Activated CD4-positive, alpha-beta T cell treated with anti-CD3 and anti-CD28 coated beads, Interleukin-2, amount 50 U/mL, for 1 hour (primary cell): ENCODE measurements around the gene TRAF5.
"Not testable (repeated sequence)": the region's sequence is repeated elsewhere in the genome, so short reads cannot be mapped to it uniquely, and the experiment has no call there.

Source experiments
- DNase-seq: peaks from one replicate; pipeline ENCODE4 v3.0.0-alpha.2; 2020

TRAF5 gene

DNA sequence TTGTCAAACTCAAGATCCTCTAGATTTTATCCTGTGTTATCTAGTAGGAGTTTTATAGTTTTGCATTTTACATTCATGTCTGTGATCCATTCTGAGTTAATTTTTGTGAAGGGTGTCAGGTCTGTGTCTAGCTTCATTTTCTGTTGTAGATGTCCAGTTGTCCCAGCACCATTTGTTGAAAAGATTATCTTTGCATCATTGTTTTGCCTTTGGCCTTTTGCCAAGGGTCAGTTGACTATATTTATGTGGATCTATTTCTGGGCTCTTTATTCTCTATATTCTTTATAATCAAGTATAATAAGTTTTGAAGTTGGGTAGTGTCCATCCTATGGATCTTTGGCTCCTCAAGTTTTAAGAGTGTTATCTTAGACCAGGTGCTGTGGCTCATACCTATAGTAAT lies 21.9 kb downstream of the TRAF5 start:
- no peak for DNase-seq

DNA sequence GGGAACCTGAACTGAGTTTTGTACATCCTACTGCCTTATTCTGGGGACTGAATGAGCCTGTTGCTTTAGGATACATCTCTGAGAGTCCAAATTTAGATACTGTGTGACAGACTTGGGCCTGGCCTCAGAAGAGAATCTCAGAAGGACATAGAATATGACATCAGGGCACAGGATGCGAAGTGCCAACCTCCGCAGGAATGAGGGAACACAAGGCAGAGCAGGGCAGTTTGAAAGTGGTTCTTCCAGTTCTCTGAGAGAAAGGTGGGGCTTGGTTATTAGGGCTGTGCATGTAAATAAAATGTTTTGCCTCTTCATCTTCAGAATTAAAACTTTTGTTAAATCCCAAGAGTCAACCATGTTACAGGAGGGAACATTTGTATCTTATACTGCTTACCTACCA lies 23.1 kb downstream of the TRAF5 start:
- DNase-seq = no peak

DNA sequence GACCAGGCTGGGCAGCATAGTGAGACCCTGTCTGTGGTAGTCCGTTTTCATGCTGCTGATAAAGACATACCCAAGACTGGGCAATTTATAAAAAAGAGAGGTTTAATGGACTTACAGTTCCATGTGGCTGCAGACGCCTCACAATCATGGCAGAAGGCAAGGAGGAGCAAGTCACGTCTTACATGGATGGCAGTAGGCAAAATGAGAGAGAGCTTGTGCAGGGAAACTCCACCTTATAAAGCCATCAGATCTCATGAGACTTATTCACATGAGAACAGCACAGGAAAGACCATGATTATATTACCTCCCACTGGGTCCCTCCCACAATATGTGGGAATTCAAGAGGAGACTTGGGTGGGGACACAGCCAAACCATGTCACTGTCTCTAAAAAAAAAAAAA lies 25.4 kb downstream of the TRAF5 start:
- not testable (repeated sequence) for DNase-seq

DNA sequence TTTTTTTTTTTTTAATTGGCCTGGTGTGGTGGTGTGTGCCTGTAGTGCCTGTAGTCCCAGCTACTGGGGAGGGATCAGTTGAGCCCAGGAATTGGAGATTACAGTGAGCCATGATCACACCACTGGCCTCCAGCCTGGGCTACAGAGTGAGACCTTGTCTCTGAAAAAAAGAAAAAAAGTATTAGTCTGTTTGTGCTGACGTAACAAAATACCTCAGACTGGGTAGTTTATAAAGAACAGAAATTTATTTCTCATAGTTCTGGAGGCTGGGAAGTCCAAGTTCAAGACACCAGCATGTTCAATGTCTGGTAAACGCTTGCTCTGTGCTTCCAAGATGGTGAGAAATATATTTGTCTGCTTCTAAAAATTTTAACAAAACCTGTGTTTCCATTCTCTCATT lies 25.8 kb downstream of the TRAF5 start:
- DNase-seq = no peak

DNA sequence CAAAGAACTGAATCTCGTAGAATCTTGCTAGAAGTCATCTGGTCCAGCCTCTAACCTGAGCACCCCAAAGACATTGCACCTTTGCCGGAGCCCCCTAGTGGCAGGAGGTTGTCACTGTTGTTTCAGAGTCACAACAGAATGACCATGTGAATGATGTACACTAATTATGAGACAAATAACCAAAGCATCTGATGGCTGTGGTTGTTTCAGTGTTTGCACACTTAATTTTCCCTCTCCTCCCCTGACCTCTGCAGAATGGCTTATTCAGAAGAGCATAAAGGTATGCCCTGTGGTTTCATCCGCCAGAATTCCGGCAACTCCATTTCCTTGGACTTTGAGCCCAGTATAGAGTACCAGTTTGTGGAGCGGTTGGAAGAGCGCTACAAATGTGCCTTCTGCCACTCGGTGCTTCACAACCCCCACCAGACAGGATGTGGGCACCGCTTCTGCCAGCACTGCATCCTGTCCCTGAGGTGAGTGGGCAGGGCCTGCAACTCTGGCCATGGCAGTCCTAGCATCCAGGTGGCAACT lies 26.4 kb downstream of the TRAF5 start:
- peak; percentile 51 for DNase-seq

DNA sequence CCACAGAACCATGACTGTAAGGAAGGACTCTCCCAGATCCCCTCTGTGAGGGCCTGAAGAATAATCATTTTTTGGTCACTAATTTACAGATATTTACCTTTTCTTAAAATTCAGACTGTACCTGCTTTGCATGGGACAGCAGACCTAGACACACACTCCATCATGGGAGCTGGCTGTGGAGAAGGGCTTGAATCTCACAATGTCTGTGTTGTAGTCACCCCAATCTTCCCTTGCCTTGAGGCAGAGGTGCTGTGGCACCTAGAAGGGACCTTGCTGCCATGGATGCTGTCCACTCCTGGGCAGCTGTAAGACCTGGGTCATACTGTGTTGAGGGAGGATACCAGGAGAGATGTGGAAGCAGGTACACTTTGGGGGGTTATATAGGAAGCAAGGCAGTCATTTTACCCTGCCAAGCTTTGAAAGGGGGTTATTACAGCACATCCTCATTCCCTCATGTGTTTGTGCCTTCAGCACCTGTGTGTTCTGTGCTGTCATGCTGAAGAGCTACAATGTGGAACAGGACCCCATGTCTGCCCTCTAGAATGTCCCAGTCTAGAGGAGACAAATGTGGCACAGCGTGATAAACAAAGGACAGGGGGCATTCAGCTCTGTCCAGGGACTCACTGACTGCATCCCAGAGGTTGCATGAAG lies 27.1 kb downstream of the TRAF5 start:
- DNase-seq = no peak

DNA sequence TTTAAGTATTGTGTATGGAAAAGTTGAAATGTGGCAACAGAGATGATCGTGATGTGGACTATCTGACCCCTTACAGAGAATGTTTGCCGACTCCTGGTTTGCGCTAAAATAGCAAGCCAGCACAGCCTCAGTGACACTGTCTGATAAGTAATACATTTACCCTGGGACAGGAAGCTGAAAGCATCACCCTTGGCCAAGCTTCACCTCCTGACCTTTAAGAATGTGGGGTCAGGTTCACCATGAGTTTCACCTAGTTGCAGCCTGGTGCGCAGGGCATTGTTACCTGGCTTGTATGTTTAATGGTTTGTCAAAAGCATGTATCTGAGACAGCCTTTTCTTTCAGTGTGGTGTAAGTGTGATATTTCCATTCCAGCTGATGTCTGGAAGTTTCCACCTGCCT lies 29.2 kb downstream of the TRAF5 start:
- no peak for DNase-seq

DNA sequence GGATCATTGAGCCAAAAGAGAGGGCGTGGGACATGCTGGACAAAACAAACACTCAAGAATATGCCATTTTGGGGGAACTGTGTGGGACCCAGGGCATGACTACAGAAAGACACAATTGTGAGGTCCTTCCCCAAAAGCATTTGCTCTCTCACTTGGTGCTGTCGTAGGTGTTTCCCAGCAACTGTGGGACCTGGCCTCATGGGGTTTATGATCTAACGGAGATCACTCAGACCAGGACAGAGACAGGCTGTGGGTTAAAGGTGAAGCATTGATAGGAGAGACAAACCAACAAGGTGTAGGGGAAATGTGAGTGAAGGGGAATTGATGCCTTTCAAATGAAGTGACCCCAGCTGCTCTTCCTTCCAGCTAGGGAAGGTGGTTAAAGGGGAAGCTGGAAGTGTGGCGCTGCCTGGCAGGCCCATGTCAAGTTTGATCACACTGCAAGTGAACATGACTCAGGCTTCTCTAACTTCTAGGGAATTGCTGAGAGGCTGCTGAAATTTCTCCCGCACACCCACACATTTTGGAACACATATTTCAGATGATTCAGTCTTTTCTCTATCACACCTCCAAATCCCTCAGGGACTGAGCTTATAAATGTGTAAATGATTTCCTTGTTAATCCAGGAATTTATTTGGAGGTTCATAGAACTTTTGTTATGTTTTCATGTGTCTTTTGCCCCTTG lies 30.2 kb downstream of the TRAF5 start:
- DNase-seq = no peak

DNA sequence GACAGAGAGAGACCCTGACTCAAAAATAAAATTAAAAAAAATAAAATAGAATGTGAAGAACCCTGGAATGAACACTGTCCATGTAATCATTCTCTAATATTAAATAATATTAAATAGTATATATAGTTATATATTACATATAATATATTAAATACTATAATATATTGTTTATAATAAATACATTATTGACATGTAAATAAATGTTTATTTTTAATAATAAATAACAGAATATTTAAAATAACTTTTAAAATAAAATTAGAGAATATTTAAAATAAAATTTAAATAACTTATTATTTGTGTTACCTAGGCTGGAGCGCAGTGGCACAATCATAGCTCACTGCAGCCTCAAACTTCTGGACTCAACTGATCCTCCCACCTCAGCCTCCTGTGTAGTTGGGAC lies 32.1 kb downstream of the TRAF5 start:
- DNase-seq = no peak

DNA sequence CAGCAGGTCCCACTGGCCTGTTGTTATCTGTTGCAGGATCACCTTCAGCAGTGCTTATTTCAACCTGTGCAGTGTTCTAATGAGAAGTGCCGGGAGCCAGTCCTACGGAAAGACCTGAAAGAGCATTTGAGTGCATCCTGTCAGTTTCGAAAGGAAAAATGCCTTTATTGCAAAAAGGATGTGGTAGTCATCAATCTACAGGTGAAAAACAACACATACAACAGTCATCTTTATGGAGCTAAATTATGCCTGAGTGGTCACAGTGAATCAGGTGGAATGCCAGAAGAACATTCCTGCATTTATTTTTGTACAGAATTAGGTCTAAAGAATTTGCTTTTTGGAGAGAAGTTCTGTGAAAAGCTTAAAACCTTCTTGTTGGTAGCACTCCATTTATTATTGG lies 33.2 kb downstream of the TRAF5 start:
- no peak for DNase-seq

DNA sequence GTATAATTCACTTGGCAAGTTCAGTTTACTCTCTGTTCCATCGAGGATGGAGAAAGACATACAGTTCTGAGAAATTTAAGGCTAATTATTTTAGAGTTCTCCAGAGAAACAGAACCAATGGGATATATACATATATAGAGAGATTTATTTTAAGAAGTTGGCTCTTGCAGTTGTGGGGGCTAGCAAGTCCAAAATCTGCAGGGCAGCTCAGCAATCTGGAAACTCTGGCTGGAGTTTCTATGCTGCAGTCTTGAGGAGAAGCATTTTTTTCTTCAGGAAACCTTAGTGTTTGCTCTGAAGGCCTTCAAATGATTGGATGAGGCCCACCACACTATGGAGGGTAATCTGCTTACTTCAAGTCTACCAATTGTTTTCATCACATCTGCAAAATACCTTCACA lies 34.6 kb downstream of the TRAF5 start:
- DNase-seq = no peak

DNA sequence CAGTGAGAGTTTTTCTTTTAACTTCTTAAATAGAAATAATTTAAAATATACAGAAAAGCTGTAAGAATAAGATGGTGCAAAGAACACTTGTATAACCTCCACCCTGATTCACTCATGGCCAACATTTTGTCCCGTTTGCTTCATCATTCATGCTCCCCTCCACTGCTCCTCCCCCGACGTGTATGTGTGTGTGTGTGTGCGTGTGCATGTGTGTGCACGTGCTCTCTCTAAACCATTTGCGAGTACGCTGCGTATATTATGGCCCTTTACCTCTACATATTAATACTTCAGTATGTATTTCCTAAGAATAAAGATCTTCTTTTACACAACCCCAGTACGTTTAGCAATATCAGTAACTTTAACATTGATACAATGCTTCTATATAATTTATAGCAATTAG lies 43.0 kb downstream of the TRAF5 start:
- no peak for DNase-seq

DNA sequence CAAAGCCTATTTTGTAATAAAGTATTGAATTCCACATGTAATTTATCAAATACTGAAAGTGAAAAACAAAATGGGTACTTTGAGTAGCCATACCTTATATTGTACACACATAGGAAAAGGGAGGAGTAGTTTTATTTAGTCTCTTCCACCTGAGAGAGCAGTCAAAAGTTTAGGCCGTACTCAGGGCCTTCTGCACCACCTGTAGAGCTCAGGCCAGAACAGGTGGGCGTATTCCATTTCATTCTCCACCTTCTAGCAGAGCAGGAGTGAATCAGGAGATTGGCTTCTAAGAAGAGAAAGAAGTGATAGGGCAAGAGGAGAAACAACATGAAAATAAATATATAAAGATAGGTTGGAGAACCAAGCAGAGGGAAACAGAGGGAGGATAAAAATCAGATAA lies 44.0 kb downstream of the TRAF5 start:
- DNase-seq = no peak

DNA sequence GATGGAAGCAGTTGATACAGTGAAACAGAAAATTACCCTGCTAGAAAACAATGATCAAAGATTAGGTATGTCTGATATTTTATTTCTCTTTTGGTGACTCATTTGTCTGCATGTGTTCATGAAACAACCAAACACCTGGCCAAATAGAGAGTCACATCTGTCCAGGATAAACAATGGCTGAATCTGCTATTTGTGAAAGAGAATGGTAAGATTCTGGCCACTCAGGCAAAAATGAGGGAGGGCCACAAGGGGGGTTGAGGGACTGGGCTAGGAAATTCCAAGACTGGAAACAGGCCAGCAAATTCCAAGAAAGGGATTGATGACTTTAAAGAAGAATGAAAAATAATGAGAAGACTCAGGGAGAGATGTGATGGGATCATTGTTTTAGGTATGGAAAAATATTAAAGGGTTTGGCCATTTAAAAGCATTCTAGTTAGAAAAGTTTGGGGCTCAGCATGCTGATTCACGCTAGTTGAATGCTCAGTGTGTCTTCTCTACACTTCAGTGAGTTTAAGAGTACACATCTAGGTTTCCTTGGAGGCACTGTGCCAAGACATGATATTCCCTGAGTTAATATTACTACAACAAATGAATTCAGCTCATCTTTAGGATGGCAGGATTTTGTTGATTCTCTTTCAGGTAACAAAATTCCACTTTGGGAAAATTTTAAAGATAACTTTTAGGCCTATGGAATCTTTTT lies 44.9 kb downstream of the TRAF5 start:
- DNase-seq = no peak

DNA sequence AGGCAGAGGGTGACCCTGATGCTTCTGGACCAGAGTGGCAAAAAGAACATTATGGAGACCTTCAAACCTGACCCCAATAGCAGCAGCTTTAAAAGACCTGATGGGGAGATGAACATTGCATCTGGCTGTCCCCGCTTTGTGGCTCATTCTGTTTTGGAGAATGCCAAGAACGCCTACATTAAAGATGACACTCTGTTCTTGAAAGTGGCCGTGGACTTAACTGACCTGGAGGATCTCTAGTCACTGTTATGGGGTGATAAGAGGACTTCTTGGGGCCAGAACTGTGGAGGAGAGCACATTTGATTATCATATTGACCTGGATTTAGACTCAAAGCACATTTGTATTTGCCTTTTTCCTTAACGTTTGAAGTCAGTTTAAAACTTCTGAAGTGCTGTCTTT lies 45.8 kb downstream of the TRAF5 start:
- no peak for DNase-seq

DNA sequence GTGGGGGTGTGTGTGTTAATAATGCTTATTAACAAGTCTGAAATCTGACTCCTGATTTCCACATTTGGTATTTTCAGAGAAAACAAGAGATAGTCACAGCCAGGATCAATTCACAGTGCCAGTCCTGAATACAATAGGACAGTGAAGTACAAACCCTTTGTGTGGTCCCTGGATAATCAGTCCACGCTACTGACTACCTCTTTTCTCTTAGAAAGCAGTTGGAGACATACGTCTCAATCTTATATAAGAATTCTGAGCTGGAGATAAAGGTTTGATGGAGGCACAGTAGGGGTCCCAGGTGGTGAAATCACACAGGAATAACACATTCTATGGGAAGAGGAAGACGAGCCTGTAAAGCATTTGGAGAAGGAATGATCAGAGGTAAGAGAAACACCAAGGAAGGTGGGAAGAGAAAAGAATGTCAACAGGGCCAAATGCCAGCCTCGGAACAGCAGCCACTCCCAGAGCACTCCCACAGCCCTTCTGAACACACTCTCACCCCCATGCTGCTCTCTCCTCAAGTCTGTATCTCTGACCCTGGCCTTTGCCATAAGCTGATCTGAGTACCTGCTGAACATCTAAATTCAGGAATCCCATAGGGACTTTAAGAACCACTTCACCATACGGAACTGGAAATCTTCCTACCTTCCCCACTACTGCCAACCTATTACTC lies 48.6 kb downstream of the TRAF5 start:
- DNase-seq = no peak

DNA sequence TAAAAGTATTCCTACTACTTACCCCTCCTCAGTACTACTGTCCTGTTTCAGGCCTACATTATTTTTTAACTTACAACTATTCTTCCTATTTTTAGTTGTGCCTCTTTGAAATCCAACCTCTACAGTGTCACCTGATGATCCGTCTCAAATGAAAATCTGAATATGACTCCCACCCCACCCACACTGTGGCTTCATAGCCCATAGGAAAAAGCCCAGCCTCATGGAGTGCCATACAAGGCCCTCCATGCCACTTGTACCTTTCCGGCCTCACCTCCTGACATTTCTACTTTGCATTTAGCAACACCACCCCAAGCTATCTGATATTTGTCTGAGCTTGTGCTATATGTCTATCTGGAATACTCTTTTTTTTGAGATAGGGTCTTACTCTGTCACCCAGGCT lies 49.3 kb downstream of the TRAF5 start:
- no peak for DNase-seq

DNA sequence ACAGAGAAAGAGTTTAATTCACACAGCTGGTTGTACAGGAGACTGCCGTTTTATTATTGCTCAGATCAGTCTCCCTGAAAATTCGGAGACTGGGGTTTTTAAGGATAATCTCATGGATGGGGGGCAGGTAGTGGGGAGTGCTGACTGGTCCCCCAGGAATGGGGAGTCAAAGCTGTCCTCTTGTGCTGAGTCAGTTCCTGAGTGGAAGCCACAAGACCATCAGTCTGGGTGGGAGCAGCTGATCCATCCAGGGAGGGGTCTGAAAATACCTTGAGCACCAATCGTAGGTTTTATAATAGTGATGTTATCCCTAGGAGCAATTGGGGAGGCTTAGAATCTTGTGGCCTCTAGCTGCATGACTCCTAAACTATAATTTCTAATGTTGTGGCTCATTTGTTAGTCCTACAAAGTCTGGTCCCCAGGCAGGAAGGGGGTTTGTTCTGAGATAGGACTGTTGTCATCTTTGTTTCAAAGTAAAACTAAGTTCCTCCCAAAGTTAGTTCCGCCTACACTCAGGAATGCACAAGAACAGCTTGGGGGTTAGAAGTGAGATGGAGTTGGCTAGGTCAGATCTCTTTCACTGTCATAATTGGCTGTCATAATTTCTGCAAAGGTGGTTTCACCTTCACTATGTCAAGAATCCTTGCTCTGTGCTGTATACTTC lies 50.3 kb downstream of the TRAF5 start:
- DNase-seq = no peak

DNA sequence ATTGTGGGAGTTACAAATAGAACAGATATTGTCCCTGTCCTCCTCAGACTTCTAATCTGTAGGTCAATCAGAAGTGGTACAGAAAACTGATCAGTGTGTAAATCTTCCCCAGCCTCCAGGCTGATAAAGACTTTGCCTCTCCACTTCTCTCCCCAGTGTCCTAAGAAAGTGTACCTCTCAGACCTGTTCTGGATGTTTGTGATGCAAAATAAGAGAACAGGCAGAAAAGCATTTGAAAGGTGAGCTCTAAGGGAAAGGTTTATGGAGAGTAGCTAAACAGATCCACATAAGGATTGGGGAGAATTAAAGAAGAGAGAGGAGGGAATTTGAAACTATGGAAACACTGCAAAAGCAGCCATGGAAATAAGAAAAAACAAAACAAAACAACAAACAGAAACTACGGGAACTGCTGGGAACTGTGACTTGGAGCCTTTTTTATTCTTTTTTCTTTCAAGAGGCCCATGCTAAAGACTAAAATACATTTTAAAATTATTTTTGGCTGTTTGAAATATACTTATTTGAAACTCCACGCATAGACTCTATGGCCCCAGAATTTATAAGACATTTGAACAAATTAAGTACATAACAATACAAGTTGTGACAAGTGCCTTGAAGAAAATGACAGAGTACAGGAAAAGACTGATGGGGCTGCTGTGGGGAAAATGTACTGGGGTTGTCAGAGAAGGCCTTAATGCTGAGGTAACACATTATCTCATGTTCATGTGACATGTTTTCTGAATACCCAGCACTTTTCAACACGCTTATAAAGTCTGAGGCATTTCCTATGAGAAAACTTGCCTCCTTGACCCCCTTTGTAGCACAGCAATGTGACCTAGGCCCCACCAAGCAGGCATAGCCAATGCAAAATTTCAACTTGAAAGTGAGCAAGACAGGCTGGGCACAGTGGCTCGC lies 51.2 kb downstream of the TRAF5 start:
- DNase-seq = no peak

DNA sequence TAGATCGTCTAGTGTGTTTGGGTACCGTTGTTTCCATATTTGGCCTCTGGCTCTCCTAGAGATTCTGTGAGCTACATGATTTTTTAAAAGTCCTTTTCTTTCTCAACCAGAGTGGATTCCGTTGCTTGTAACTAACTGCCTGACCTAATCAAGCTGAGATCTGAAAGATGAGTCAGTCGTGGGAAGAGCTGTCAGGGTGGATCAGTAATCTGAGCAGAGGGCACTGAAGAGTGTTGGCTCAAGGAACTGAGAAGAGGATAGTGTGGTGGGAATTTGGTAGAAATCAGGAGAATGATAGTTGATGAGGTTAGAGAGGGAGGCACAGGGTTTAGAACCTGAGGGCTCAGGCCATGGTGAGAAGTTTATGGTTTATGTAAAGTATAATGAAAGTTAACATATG lies 52.2 kb downstream of the TRAF5 start:
- no peak for DNase-seq

DNA sequence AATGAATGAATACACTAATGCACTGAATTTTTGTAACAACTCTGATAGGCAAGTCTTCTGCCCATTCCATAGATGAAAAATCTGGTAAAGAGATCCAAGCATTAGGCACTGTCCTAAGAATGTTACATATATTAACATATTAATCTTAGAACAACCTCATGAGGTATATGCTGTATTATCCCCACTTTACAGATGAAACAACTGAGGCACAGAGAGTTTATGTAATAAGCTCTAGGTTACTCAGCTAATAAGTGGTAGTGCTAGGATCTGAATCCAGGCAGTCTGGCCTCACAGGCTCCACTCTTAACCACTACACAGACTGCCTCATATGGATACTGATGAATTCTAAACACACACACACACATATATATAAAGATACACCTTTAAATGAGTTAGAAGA lies 52.8 kb downstream of the TRAF5 start:
- DNase-seq = no peak
